GM12891 (cell line): ENCODE results near the gene TMEM30A.

Source experiments
- POLR2A ChIP-seq: IDR thresholded peaks from 2 replicates; pipeline ENCODE4 v1.6.1; 2011; ENCODE audit warnings: low read depth, low read length, control low read depth
- POLR2AphosphoS5 ChIP-seq: IDR thresholded peaks from 2 replicates; pipeline ENCODE4 v1.6.1; 2011; ENCODE audit warnings: low read depth, low read length, control low read depth
- POU2F2 ChIP-seq: IDR thresholded peaks from 2 replicates; pipeline ENCODE4 v1.6.1; 2011; ENCODE audit warnings: low read depth, mild to moderate bottlenecking, control low read depth, low read length, moderate library complexity
- SPI1 ChIP-seq: IDR thresholded peaks from 2 replicates; pipeline ENCODE4 v1.6.1; 2011; ENCODE audit warnings: low read depth, low read length, control low read depth
- TAF1 ChIP-seq: IDR thresholded peaks from 2 replicates; pipeline ENCODE4 v1.6.1; 2011; ENCODE audit warnings: low read depth, low read length, control low read depth

DNA sequence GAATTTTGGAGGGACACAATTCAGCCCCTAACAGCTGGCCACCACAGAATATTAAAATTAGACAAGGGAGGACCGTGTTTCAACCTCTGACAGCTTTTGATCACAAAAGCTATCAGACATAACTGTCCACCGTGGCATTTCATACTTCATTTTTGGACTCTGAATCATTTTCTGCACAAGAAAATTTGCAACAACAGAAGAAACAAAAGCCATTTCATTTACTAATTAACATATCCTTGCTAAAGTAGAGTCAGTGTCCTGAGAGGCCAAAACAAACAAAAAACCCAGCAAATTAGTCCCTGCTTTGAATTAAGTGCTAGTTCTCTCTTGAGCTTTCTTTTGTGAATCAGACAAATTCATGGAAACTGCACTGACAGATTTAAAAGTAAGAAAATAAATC, 61.2 kb downstream of the TMEM30A start:
- TF ChIP-seq POLR2AphosphoS5: no peak
- TF ChIP-seq POLR2A: no peak
- no peak for TF ChIP-seq SPI1
- TF ChIP-seq TAF1: no peak
- no peak for TF ChIP-seq POU2F2
